OCI-LY1 (cell line): ENCODE results near the gene FETUB.

ENCODE experiments used
- H2AFZ ChIP-seq: fragments of 200-600 bp; sonication (generic), shearing (Covaris generic); 2 replicates; pipeline ENCODE4 v1.6.0; 2014; ENCODE audit warnings: antibody characterized with exemption, mild to moderate bottlenecking, low read length
- H3F3A ChIP-seq: fragments of 200-600 bp; sonication (generic), shearing (Covaris generic); 2 replicates; pipeline ENCODE4 v1.6.0; 2014; ENCODE audit warnings: mild to moderate bottlenecking, antibody characterized with exemption, low read length, moderate library complexity; ENCODE audit not compliant: insufficient read depth
- H3K27ac ChIP-seq: fragments of 200-600 bp; sonication (generic); 2 replicates; pipeline ENCODE4 v1.5.1; 2014; ENCODE audit warnings: low read length, mixed run types, mild to moderate bottlenecking, low read depth; ENCODE audit not compliant: poor library complexity, severe bottlenecking
- H3K27me3 ChIP-seq: fragments of 200-600 bp; sonication (generic); 2 replicates; pipeline ENCODE4 v1.6.0; 2014; ENCODE audit warnings: antibody characterized with exemption, mild to moderate bottlenecking, low read length, moderate library complexity; ENCODE audit not compliant: insufficient read depth
- H3K36me3 ChIP-seq: fragments of 200-600 bp; sonication (generic); 2 replicates; pipeline ENCODE4 v1.6.1; 2014; ENCODE audit warnings: mild to moderate bottlenecking, antibody characterized with exemption, low read length, moderate library complexity, mixed read lengths; ENCODE audit not compliant: insufficient read depth
- H3K4me1 ChIP-seq: fragments of 200-600 bp; sonication (generic); 2 replicates; pipeline ENCODE4 v1.5.1; 2014; ENCODE audit warnings: mild to moderate bottlenecking, low read length, moderate library complexity; ENCODE audit not compliant: insufficient read depth, severe bottlenecking
- H3K4me2 ChIP-seq: fragments of 200-600 bp; sonication (generic), shearing (Covaris generic); 2 replicates; pipeline ENCODE4 v1.6.1; 2014; ENCODE audit warnings: low read length
- H3K4me3 ChIP-seq: fragments of 200-600 bp; sonication (generic); 2 replicates; pipeline ENCODE4 v1.5.1; 2014; ENCODE audit warnings: low read length, low read depth, mild to moderate bottlenecking, mixed read lengths; ENCODE audit not compliant: poor library complexity, severe bottlenecking
- H3K79me2 ChIP-seq: fragments of 200-600 bp; shearing (Covaris generic); 2 replicates; pipeline ENCODE4 v1.6.1; 2016; ENCODE audit warnings: mixed run types, low read length, mixed read lengths; ENCODE audit not compliant: insufficient read depth
- H3K9ac ChIP-seq: fragments of 200-600 bp; sonication (generic), shearing (Covaris generic); 2 replicates; pipeline ENCODE4 v1.6.1; 2014; ENCODE audit warnings: mild to moderate bottlenecking, low read length, mixed read lengths
- H3K9me2 ChIP-seq: fragments of 200-600 bp; sonication (generic), shearing (Covaris generic); 2 replicates; pipeline ENCODE4 v1.6.1; 2014; ENCODE audit warnings: low read depth, mild to moderate bottlenecking, low read length, mixed read lengths
- H3K9me3 ChIP-seq: fragments of 200-600 bp; shearing (Covaris generic); 2 replicates; pipeline ENCODE4 v1.6.1; 2014; ENCODE audit warnings: low read length, mixed read lengths
- H4K20me1 ChIP-seq: fragments of 200-600 bp; sonication (generic), shearing (Covaris generic); 2 replicates; pipeline ENCODE4 v1.6.0; 2016; ENCODE audit warnings: mild to moderate bottlenecking, low read length; ENCODE audit not compliant: insufficient read depth
- EZH2 ChIP-seq: fragments of 200-600 bp; sonication (generic), shearing (Covaris generic); IDR thresholded peaks from 2 replicates; pipeline ENCODE4 v1.8.0; 2017; ENCODE audit warnings: borderline replicate concordance, mixed run types, mild to moderate bottlenecking, antibody characterized with exemption, low read length, moderate library complexity, mixed read lengths
- TF ChIP-seq, protein P1 (sequence below): fragments of 200-600 bp; sonication (generic), shearing (Covaris generic); IDR thresholded peaks from 2 replicates; pipeline ENCODE4 v1.5.1; 2017; ENCODE audit warnings: mild to moderate bottlenecking, antibody characterized with exemption, low read length, moderate library complexity, mixed read lengths

Gene FETUB

GRCh38 chr3:186626254-186626847 lies 13.8 kb upstream of the FETUB start:
- H2AFZ ChIP-seq, result no peak overlapping the region
- no peak overlapping the region for H3K9ac ChIP-seq
- H3K27ac ChIP-seq, result no peak overlapping the region
- no peaks in the 10 kb centered on the region for H4K20me1 ChIP-seq
- no peak overlapping the region for H3K4me3 ChIP-seq
- H3F3A ChIP-seq, result no peaks in the 10 kb centered on the region
- H3K9me2 ChIP-seq, result no peaks in the 10 kb centered on the region
- no peak overlapping the region for H3K4me2 ChIP-seq
- no peaks in the 10 kb centered on the region for H3K36me3 ChIP-seq
- no peaks in the 10 kb centered on the region for H3K9me3 ChIP-seq
- H3K4me1 ChIP-seq, result no peaks in the 10 kb centered on the region
- no peaks in the 10 kb centered on the region for H3K27me3 ChIP-seq
- H3K79me2 ChIP-seq, result no peaks in the 10 kb centered on the region
- TF ChIP-seq EZH2, result no peak
- TF ChIP-seq, protein P1, sequence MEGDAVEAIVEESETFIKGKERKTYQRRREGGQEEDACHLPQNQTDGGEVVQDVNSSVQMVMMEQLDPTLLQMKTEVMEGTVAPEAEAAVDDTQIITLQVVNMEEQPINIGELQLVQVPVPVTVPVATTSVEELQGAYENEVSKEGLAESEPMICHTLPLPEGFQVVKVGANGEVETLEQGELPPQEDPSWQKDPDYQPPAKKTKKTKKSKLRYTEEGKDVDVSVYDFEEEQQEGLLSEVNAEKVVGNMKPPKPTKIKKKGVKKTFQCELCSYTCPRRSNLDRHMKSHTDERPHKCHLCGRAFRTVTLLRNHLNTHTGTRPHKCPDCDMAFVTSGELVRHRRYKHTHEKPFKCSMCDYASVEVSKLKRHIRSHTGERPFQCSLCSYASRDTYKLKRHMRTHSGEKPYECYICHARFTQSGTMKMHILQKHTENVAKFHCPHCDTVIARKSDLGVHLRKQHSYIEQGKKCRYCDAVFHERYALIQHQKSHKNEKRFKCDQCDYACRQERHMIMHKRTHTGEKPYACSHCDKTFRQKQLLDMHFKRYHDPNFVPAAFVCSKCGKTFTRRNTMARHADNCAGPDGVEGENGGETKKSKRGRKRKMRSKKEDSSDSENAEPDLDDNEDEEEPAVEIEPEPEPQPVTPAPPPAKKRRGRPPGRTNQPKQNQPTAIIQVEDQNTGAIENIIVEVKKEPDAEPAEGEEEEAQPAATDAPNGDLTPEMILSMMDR, result no peak

- no peaks in the 10 kb centered on the region for H3K4me1 ChIP-seq
- no peak overlapping the region for H3K4me2 ChIP-seq
Measured at GRCh38 chr3:186627852-186628414, 12.3 kb upstream of the FETUB start.

GRCh38 chr3:186628756-186629155 lies 11.4 kb upstream of the FETUB start:
- Histone ChIP-seq H3K79me2 (no peaks in the 10 kb centered on the region), H3K4me1 (no peaks in the 10 kb centered on the region), H3K9me2 (no peaks in the 10 kb centered on the region), H3K27ac (no peak overlapping the region), H3K27me3 (no peaks in the 10 kb centered on the region), H3K4me2 (no peak overlapping the region), H2AFZ (no peak overlapping the region), H3K4me3 (no peak overlapping the region), H3F3A (no peaks in the 10 kb centered on the region), H4K20me1 (no peaks in the 10 kb centered on the region), H3K36me3 (no peaks in the 10 kb centered on the region), H3K9ac (no peak overlapping the region), H3K9me3 (no peaks in the 10 kb centered on the region)
- TF ChIP-seq EZH2, result no peak
- TF ChIP-seq, protein P1, result no peak

More at GRCh38 chr3:186627852-186628414, 12.3 kb upstream of the FETUB start:
- Histone ChIP-seq H3K79me2 (no peaks in the 10 kb centered on the region), H4K20me1 (no peaks in the 10 kb centered on the region), H3K4me3 (no peak overlapping the region), H3K9me2 (no peaks in the 10 kb centered on the region), H3F3A (no peaks in the 10 kb centered on the region), H2AFZ (no peak overlapping the region), H3K27me3 (no peaks in the 10 kb centered on the region), H3K27ac (no peak overlapping the region), H3K9me3 (no peaks in the 10 kb centered on the region), H3K9ac (no peak overlapping the region), H3K36me3 (no peaks in the 10 kb centered on the region)
- TF ChIP-seq, protein P1, result no peak
- TF ChIP-seq EZH2, result no peak
